Hepatocyte (in vitro differentiated cells): Measurements from ENCODE around the gene PPP1R9A. TPM values are rescaled to one million over a fixed set of nuclear protein-coding genes. Genes with fewer than 3 reads are reported as not detected.

Experiments
- DNase-seq: peaks from one replicate; pipeline ENCODE4 v3.0.0-alpha.2; 2016; ENCODE audit warnings: low spot score
- H2AFZ ChIP-seq: fragments of 200-600 bp; sonication (generic); 2 replicates; pipeline ENCODE4 v1.6.0; 2016; ENCODE audit warnings: antibody characterized with exemption, mild to moderate bottlenecking
- H3K27ac ChIP-seq: fragments of 200-600 bp; sonication (generic); 2 replicates; pipeline ENCODE4 v1.5.1; 2016; ENCODE audit warnings: mild to moderate bottlenecking
- H3K27me3 ChIP-seq: fragments of 200-600 bp; sonication (generic); 2 replicates; pipeline ENCODE4 v1.6.1; 2016
- H3K36me3 ChIP-seq: fragments of 200-600 bp; sonication (generic); replicated peaks from 2 replicates; pipeline ENCODE4 v1.5.1; 2016; ENCODE audit warnings: low read depth; ENCODE audit not compliant: insufficient read depth
- H3K4me1 ChIP-seq: fragments of 200-600 bp; sonication (generic); 2 replicates; pipeline ENCODE4 v1.5.1; 2016; ENCODE audit warnings: mild to moderate bottlenecking, moderate library complexity; ENCODE audit not compliant: insufficient read depth
- H3K4me2 ChIP-seq: fragments of 200-600 bp; sonication (generic); 2 replicates; pipeline ENCODE4 v1.6.0; 2016
- H3K4me3 ChIP-seq: fragments of 200-600 bp; sonication (generic); 2 replicates; pipeline ENCODE4 v1.5.1; 2016; ENCODE audit warnings: mild to moderate bottlenecking
- H3K79me2 ChIP-seq: fragments of 200-600 bp; sonication (generic); 2 replicates; pipeline ENCODE4 v1.6.0; 2017; ENCODE audit warnings: mild to moderate bottlenecking
- H3K9me2 ChIP-seq: fragments of 200-600 bp; sonication (generic); replicated peaks from 2 replicates; pipeline ENCODE4 v1.6.0; 2017; ENCODE audit warnings: mild to moderate bottlenecking; ENCODE audit not compliant: insufficient read depth
- H3K9me3 ChIP-seq: fragments of 200-600 bp; sonication (generic); 2 replicates; pipeline ENCODE4 v1.5.1; 2016; ENCODE audit warnings: low read depth, mild to moderate bottlenecking
- H4K20me1 ChIP-seq: fragments of 200-600 bp; sonication (generic); 2 replicates; pipeline ENCODE4 v1.6.0; 2016; ENCODE audit warnings: mild to moderate bottlenecking; ENCODE audit not compliant: insufficient read depth, poor library complexity, severe bottlenecking
- CTCF ChIP-seq: fragments of 200-600 bp; sonication (generic); IDR thresholded peaks from 2 replicates; pipeline ENCODE4 v1.5.1; 2016; ENCODE audit warnings: antibody characterized with exemption, mild to moderate bottlenecking; ENCODE audit not compliant: poor library complexity
- EZH2 ChIP-seq: fragments of 200-600 bp; sonication (generic); IDR thresholded peaks from 2 replicates; pipeline ENCODE4 v1.6.1; 2016; ENCODE audit warnings: antibody characterized with exemption, mild to moderate bottlenecking, borderline replicate concordance
- EZH2phosphoT487 ChIP-seq: fragments of 200-600 bp; sonication (generic); IDR thresholded peaks from one replicate; pipeline ENCODE4 v1.6.1; 2018; ENCODE audit warnings: antibody characterized with exemption, mild to moderate bottlenecking, low read depth, moderate library complexity; ENCODE audit not compliant: unreplicated experiment, severe bottlenecking
- WGBS: methylation state at CpG from one replicate; pipeline ENCODE4 v1.1.6; 2016; ENCODE audit warnings: low lambda C conversion rate; ENCODE audit errors: missing lambda C conversion rate; 5-methylcytosine and 5-hydroxymethylcytosine counted together
- polyA plus RNA-seq: library from polyadenylated mRNA; unstranded; fragments of >200 nt; fragmentation: Nextera tagmentation; extraction: Ambion mirVana; gene quantifications from 2 replicates; pipeline ENCODE4 v1.2.1, GENCODE V29; 2016
- total RNA-seq: library from RNA; depleted of rRNA; stranded (reverse); fragments of >200 nt; gene quantifications from 2 replicates; pipeline ENCODE4 v1.2.3, GENCODE V29; 2014

PPP1R9A gene
- total and polyA plus RNA-seq, 2 experiments from 2014 or later, result 11.7 to 25.7 TPM

GRCh38 chr7:95262875-95263274, 355.5 kb downstream of the PPP1R9A start:
- no peaks in the 10 kb centered on the region for H3K79me2 ChIP-seq
- no peak overlapping the region for H3K4me3 ChIP-seq
- H3K9me2 ChIP-seq, result no peaks in the 10 kb centered on the region
- H3K27me3 ChIP-seq, result no peaks in the 10 kb centered on the region
- no peaks in the 10 kb centered on the region for H3K9me3 ChIP-seq
- no peaks in the 10 kb centered on the region for H3K4me1 ChIP-seq
- no peaks in the 10 kb centered on the region for H4K20me1 ChIP-seq
- no peak for DNase-seq
- H3K4me2 ChIP-seq, result no peak overlapping the region
- no peaks in the 10 kb centered on the region for H3K36me3 ChIP-seq
- no peak overlapping the region for H2AFZ ChIP-seq
- no peak overlapping the region for H3K27ac ChIP-seq
- TF ChIP-seq CTCF (no peak), EZH2phosphoT487 (no peak)
- 98% methylated on average over 2 of the region's 2 CpGs for WGBS

- no peak overlapping the region for H3K4me3 ChIP-seq
- 93% methylated on average over 4 of the region's 4 CpGs for WGBS
- H3K9me3 ChIP-seq, result no peaks in the 10 kb centered on the region
- no peaks in the 10 kb centered on the region for H3K4me1 ChIP-seq
- no peak overlapping the region for H2AFZ ChIP-seq
- no peaks in the 10 kb centered on the region for H3K79me2 ChIP-seq
- no peaks in the 10 kb centered on the region for H3K27me3 ChIP-seq
- H3K9me2 ChIP-seq, result no peaks in the 10 kb centered on the region
- TF ChIP-seq EZH2phosphoT487 (no peak), CTCF (no peak), EZH2 (no peak)
- no peaks in the 10 kb centered on the region for H4K20me1 ChIP-seq
- no peak for DNase-seq
- H3K36me3 ChIP-seq, result no peaks in the 10 kb centered on the region
- H3K4me2 ChIP-seq, result no peak overlapping the region
- no peak overlapping the region for H3K27ac ChIP-seq
Observed at GRCh38 chr7:95263785-95264362, 356.5 kb downstream of the PPP1R9A start.

- H3K27me3 ChIP-seq, result no peaks in the 10 kb centered on the region
- no peaks in the 10 kb centered on the region for H4K20me1 ChIP-seq
- H3K79me2 ChIP-seq, result no peaks in the 10 kb centered on the region
- H3K36me3 ChIP-seq, result no peaks in the 10 kb centered on the region
- no peak overlapping the region for H3K4me2 ChIP-seq
- no peaks in the 10 kb centered on the region for H3K4me1 ChIP-seq
- H2AFZ ChIP-seq, result no peak overlapping the region
- WGBS, result 79% methylated on average over 6 of the region's 6 CpGs
- no peak overlapping the region for H3K27ac ChIP-seq
- no peaks in the 10 kb centered on the region for H3K9me2 ChIP-seq
- TF ChIP-seq CTCF, result no peak
- no peak for TF ChIP-seq EZH2phosphoT487
- TF ChIP-seq EZH2, result no peak
- no peak overlapping the region for H3K4me3 ChIP-seq
- DNase-seq, result no peak
- no peaks in the 10 kb centered on the region for H3K9me3 ChIP-seq
Observed at GRCh38 chr7:95264363-95264891, 357.0 kb downstream of the PPP1R9A start.
